Ectodermal cell (in vitro differentiated cells): ENCODE data around the gene LCN10.
"Not testable (repeated sequence)": the region's sequence is repeated elsewhere in the genome, so short reads cannot be mapped to it uniquely, and the experiment has no call there.

Experiments used
- H3K27ac ChIP-seq: 2 replicates; pipeline ENCODE4 v1.7.0; 2013; ENCODE audit warnings: mild to moderate bottlenecking, low read depth, low read length; ENCODE audit not compliant: insufficient read depth, poor library complexity, severe bottlenecking
- H3K27me3 ChIP-seq: 2 replicates; pipeline ENCODE4 v1.7.0; 2013; ENCODE audit warnings: mild to moderate bottlenecking, low read length; ENCODE audit not compliant: insufficient read depth, control insufficient read depth, poor library complexity, severe bottlenecking
- H3K36me3 ChIP-seq: one replicate; pipeline ENCODE4 v1.7.0; 2013; ENCODE audit warnings: low read length; ENCODE audit not compliant: control insufficient read depth, insufficient read depth
- H3K4me1 ChIP-seq: one replicate; pipeline ENCODE4 v1.7.0; 2013; ENCODE audit warnings: low read length; ENCODE audit not compliant: control insufficient read depth, insufficient read depth
- H3K4me3 ChIP-seq: 2 replicates; pipeline ENCODE4 v1.7.0; 2013; ENCODE audit warnings: low read depth, low read length, control low read depth; ENCODE audit not compliant: insufficient read depth
- H3K9me3 ChIP-seq: 2 replicates; pipeline ENCODE4 v1.7.0; 2013; ENCODE audit warnings: mild to moderate bottlenecking, low read length, moderate library complexity; ENCODE audit not compliant: control insufficient read depth
- WGBS, 2 experiments: methylation state at CpG; one replicate each; pipeline ENCODE4 v1.1.7; 2013; ENCODE audit warnings: missing lambda C conversion rate in 2 of 2; 5-methylcytosine and 5-hydroxymethylcytosine counted together

LCN10 gene

DNA sequence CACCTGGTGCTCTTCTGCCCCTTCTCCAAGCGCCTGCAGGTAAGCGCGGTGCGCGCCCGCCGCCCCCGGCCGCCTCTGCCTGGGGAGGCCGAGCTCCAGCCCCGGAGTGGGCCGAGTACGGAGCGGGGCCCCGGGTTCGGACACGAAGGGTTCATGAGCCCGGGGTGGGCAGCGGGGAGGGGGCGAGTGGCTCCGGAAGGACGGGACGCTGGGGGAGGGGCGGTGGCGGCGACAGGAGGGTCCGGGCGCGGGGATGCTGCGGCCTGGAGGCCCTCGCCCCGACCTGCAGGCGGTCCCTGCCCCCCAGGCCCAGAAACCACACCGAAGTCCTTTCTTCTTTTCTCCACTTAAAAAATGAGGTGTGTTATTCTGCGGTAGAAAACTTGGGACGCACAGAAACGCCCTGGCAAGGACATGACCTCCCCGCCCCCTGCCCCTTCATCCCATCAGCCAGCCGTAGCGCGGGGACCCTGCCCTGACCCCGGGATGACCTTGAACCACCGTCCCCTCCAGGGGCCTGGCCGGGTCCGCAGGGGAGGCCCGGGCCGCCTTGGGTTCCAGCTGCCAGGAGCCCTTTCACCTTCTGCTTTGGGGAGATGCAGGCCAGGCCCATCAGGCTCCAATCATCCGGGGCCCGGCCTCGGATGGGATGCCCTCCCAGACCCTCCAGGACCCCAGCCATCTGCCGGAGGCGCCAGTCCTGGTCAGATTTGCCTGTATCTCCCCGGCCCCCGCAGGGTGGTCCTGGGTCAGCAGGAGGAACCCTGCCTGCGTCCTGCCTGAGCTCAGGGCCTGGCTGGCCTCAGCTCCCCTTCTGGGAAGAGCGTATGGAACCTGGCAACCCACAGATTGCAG, 29.8 kb downstream of the LCN10 start:
- Histone ChIP-seq H3K27ac (no peak overlapping the region), H3K4me3 (peak overlapping the region; percentile 74), H3K36me3 (no peaks in the 10 kb centered on the region), H3K9me3 (no peaks in the 10 kb centered on the region), H3K4me1 (peaks cover 19% of the 10 kb centered on the region), H3K27me3 (peaks cover 19% of the 10 kb centered on the region)
- WGBS, 2 experiments: 7 to 8% methylated on average over 55 to 56 of the region's 56 CpGs

- Histone ChIP-seq H3K4me1 (peaks cover 19% of the 10 kb centered on the region), H3K36me3 (no peaks in the 10 kb centered on the region), H3K27ac (no peak within 1 kb of the TSS), H3K27me3 (peaks cover 19% of the 10 kb centered on the region), H3K4me3 (peak within 1 kb of the TSS; percentile 74), H3K9me3 (no peaks in the 10 kb centered on the region)
- 1% methylated on average over 119 of the region's 119 CpGs for WGBS, 2 experiments
These were observed 30.7 kb downstream of the LCN10 start, which contains the start of gene DIPK1B for GRCh38 chr9:136711751-136712689. TSS of gene DIPK1B (plus strand) at chr9:136712572. CDS start at chr9:136712666, 94 bp downstream.

- not testable (repeated sequence) for H3K4me3 ChIP-seq, H3K36me3 ChIP-seq, H3K9me3 ChIP-seq, H3K27ac ChIP-seq
- Histone ChIP-seq H3K4me1 (peaks cover 19% of the 10 kb centered on the region), H3K27me3 (peaks cover 19% of the 10 kb centered on the region)
- WGBS, 2 experiments: 91 to 96% methylated on average over 4 of the region's 4 CpGs
These were observed 31.5 kb downstream of the LCN10 start for GRCh38 chr9:136711219-136711648.

DNA sequence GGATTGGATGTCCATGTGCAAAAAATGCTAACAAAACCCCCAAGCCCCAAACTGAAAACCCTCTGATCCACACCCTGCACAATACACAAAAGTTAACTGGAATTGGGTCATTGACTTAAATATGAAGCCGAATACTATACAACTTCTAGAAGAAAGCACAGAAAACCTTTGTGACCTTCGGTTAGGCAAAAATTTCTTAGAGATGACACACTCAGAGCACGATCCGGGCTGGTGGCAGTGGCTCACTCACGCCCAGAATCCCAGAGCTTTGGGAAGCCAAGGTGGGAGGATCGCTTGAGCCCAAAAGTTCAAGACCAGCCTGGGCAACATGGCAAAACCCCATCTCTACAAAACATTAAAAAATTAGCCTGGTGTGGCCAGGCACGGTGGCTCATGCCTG, 32.2 kb downstream of the LCN10 start:
- peaks cover 19% of the 10 kb centered on the region for H3K27me3 ChIP-seq
- 92 to 94% methylated on average over 7 of the region's 7 CpGs for WGBS, 2 experiments
- H3K36me3 ChIP-seq: no peaks in the 10 kb centered on the region
- H3K4me3 ChIP-seq: no peak overlapping the region
- peaks cover 19% of the 10 kb centered on the region for H3K4me1 ChIP-seq
- H3K9me3 ChIP-seq: no peaks in the 10 kb centered on the region
- H3K27ac ChIP-seq: no peak overlapping the region

GRCh38 chr9:136709454-136710109, 33.2 kb downstream of the LCN10 start:
- WGBS, 2 experiments: 90 to 93% methylated on average over 24 of the region's 24 CpGs
- Histone ChIP-seq H3K4me1 (peaks cover 12% of the 10 kb centered on the region), H3K36me3 (no peaks in the 10 kb centered on the region), H3K9me3 (no peaks in the 10 kb centered on the region), H3K27me3 (peaks cover 19% of the 10 kb centered on the region), H3K4me3 (no peak overlapping the region), H3K27ac (no peak overlapping the region)

DNA sequence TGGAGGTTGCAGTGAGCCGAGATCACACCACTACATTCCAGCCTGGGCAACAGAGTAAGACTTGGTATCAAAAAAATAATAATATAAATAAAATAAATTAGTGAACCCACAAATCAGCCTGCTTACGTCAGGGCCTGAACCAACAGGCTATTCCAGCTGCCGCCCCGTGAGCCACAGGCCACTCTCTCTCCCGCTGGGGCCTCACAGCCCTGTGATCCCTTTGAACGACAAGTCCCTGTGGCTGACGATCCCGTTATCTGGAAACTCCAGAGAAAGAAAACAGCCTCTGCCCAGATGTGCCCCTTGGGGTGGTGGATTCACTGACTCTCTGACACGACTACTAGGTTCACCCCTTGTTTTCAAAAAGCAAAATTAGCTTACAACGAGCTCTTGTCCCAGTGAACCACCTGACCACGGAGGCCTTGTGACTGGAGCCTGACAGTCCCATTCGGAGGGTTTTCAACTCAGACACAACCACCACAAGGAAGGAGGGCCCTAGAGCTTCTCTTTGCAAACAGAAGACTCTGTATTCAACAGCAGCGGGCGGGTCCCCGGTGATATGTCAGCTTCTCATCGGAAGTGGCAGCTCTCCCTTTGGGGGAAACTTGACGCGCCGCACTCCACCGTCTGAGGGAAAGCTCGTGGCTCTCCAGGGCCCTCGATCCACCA, 34.8 kb downstream of the LCN10 start:
- no peak overlapping the region for H3K4me3 ChIP-seq
- WGBS, 2 experiments: 82 to 85% methylated on average over 21 to 22 of the region's 22 CpGs
- H3K4me1 ChIP-seq: no peaks in the 10 kb centered on the region
- no peak overlapping the region for H3K27ac ChIP-seq
- H3K36me3 ChIP-seq: no peaks in the 10 kb centered on the region
- no peaks in the 10 kb centered on the region for H3K9me3 ChIP-seq
- H3K27me3 ChIP-seq: peaks cover 19% of the 10 kb centered on the region

DNA sequence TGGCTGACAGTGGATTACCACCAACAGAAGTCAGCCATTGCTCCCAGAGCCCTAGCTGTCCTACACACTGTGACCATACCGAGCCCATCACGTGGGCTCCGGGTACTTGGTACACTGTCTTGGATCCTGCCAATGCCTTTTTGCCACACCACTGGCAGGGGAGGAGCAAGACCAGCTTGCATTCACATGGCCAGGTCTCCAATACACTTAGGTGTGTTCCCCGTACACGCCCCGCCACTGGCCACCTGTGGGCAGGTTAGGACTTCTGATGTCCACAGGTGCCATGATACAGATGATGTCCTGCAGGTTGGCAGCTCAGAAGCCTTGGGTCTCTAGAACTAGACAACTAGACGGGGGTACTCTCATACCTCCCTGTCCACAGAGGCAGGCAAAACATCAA, 35.7 kb downstream of the LCN10 start:
- no peaks in the 10 kb centered on the region for H3K4me1 ChIP-seq
- no peaks in the 10 kb centered on the region for H3K36me3 ChIP-seq
- no peak overlapping the region for H3K27ac ChIP-seq
- WGBS, 2 experiments: 94 to 97% methylated on average over 7 of the region's 7 CpGs
- H3K27me3 ChIP-seq: peaks cover 18% of the 10 kb centered on the region
- H3K4me3 ChIP-seq: no peak overlapping the region
- no peaks in the 10 kb centered on the region for H3K9me3 ChIP-seq

DNA sequence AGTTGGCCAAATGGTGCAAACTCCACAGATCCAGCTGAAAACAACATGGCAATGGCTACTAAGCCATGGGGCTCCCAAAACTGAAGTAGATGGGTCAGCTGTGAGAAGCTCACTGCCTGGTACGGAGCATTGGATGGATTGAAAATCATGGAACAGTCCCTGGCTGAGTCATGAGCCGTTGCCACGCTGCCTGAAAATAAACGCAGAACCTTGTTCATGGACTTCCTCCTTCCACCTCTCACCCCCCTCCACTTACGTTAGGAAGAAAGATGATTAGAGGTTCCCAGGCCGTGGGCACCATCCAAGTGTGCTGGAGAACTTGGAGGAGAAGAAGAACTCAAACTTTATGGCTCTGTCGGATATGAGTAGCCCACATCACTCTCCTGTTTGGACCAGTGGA, 37.2 kb downstream of the LCN10 start:
- Histone ChIP-seq H3K27ac (no peak overlapping the region), H3K9me3 (no peaks in the 10 kb centered on the region), H3K27me3 (peaks cover 14% of the 10 kb centered on the region), H3K4me3 (no peak overlapping the region), H3K36me3 (no peaks in the 10 kb centered on the region), H3K4me1 (no peaks in the 10 kb centered on the region)
- WGBS, 2 experiments: 90 to 96% methylated on average over 7 of the region's 7 CpGs

- not testable (repeated sequence) for H3K36me3 ChIP-seq, H3K4me3 ChIP-seq, H3K27ac ChIP-seq, H3K4me1 ChIP-seq, H3K9me3 ChIP-seq
- 91 to 98% methylated on average over 8 of the region's 8 CpGs for WGBS, 2 experiments
- H3K27me3 ChIP-seq: peaks cover 11% of the 10 kb centered on the region
These were observed 38.0 kb downstream of the LCN10 start for GRCh38 chr9:136704741-136705140.
